IPS DF 6.9 (cell line): Measurements from ENCODE around the gene ANKS6.

Experiments
- DNase-seq: peaks from one replicate; pipeline ENCODE4 v3.0.0-alpha.2; 2013; ENCODE audit warnings: low read depth, low spot score
- H3K27ac ChIP-seq: one replicate; pipeline ENCODE4 v1.5.1; 2013; ENCODE audit warnings: low read length, control low read depth
- H3K27me3 ChIP-seq: 2 replicates; pipeline ENCODE4 v1.6.1; 2013; ENCODE audit warnings: mild to moderate bottlenecking, low read length; ENCODE audit not compliant: control insufficient read depth, insufficient read depth
- H3K36me3 ChIP-seq: 2 replicates; pipeline ENCODE4 v1.6.1; 2013; ENCODE audit warnings: low read length; ENCODE audit not compliant: control insufficient read depth, insufficient read depth
- H3K4me1 ChIP-seq: 2 replicates; pipeline ENCODE4 v1.6.1; 2013; ENCODE audit warnings: low read length; ENCODE audit not compliant: control insufficient read depth, insufficient read depth
- H3K4me3 ChIP-seq: 2 replicates; pipeline ENCODE4 v1.5.1; 2013; ENCODE audit warnings: mild to moderate bottlenecking, low read length
- H3K9me3 ChIP-seq: 2 replicates; pipeline ENCODE4 v1.6.1; 2013; ENCODE audit warnings: low read length, inconsistent platforms; ENCODE audit not compliant: control insufficient read depth, insufficient read depth
- WGBS: extraction: QIAGEN DNeasy Blood & Tissue Kit; methylation state at CpG from one replicate; pipeline ENCODE4 v1.1.7; 2013; ENCODE audit warnings: mixed read lengths, missing lambda C conversion rate; ENCODE audit not compliant: insufficient read length, insufficient coverage; 5-methylcytosine and 5-hydroxymethylcytosine counted together

Gene ANKS6

GRCh38 chr9:98796364-98797101 is at the start of gene ANKS6:
Gene ANKS6, minus strand, starts transcription at chr9:98796555. Its CDS starts 64 bp downstream, at chr9:98796491.
- peaks cover 11% of the 10 kb centered on the region for H3K4me1 ChIP-seq
- DNase-seq = peak; percentile 45
- H3K27ac ChIP-seq = no peak within 1 kb of the TSS
- no peaks in the 10 kb centered on the region; the same call in 1 of the 2 replicates for H3K36me3 ChIP-seq
- no CpG with 5 or more reads among the region's 86 CpGs for WGBS
- H3K4me3 ChIP-seq = peak within 1 kb of the TSS; percentile 97
- H3K9me3 ChIP-seq = no peaks in the 10 kb centered on the region
- H3K27me3 ChIP-seq = no peaks in the 10 kb centered on the region

- DNase-seq = no peak
- H3K27ac ChIP-seq = no peak overlapping the region
- no CpG with 5 or more reads among the region's 5 CpGs for WGBS
- H3K27me3 ChIP-seq = no peaks in the 10 kb centered on the region
- H3K4me1 ChIP-seq = 0 out of 2 replicates have a peak, but pooled peaks cover 1% of the 10 kb centered on the region
- H3K4me3 ChIP-seq = no peak overlapping the region
- no peaks in the 10 kb centered on the region; the same call in 1 of the 2 replicates for H3K36me3 ChIP-seq
- no peaks in the 10 kb centered on the region for H3K9me3 ChIP-seq
Measured at GRCh38 chr9:98846081-98846480, 49.7 kb upstream of the ANKS6 start.

- peaks cover 3% of the 10 kb centered on the region; the same call in 1 of the 2 replicates for H3K36me3 ChIP-seq
- H3K27me3 ChIP-seq = no peaks in the 10 kb centered on the region
- WGBS = no CpG with 5 or more reads among the region's 7 CpGs
- H3K4me1 ChIP-seq = 0 out of 2 replicates have a peak, but pooled peaks cover 3% of the 10 kb centered on the region
- no peak overlapping the region for H3K4me3 ChIP-seq
- no peak overlapping the region for H3K27ac ChIP-seq
- no peaks in the 10 kb centered on the region for H3K9me3 ChIP-seq
- no peak for DNase-seq
Measured at GRCh38 chr9:98842510-98842909, 46.2 kb upstream of the ANKS6 start.

- DNase-seq = no peak
- Histone ChIP-seq H3K4me1 (0 out of 2 replicates have a peak, but pooled peaks cover 3% of the 10 kb centered on the region), H3K27ac (no peak overlapping the region), H3K36me3 (peaks cover 3% of the 10 kb centered on the region; the same call in 1 of the 2 replicates), H3K27me3 (no peaks in the 10 kb centered on the region), H3K9me3 (no peaks in the 10 kb centered on the region), H3K4me3 (no peak overlapping the region)
- WGBS = no CpG with 5 or more reads among the region's 4 CpGs
Measured at GRCh38 chr9:98839724-98840123, 43.4 kb upstream of the ANKS6 start.

GRCh38 chr9:98838868-98839565 is 42.7 kb upstream of the ANKS6 start:
- Histone ChIP-seq H3K27me3 (no peaks in the 10 kb centered on the region), H3K9me3 (no peaks in the 10 kb centered on the region), H3K36me3 (peaks cover 3% of the 10 kb centered on the region; the same call in 1 of the 2 replicates), H3K4me1 (0 out of 2 replicates have a peak, but pooled peaks cover 3% of the 10 kb centered on the region), H3K27ac (no peak overlapping the region), H3K4me3 (no peak overlapping the region)
- WGBS = no CpG with 5 or more reads among the region's 6 CpGs
- no peak for DNase-seq

- no peaks in the 10 kb centered on the region for H3K27me3 ChIP-seq
- DNase-seq = no peak
- H3K4me3 ChIP-seq = no peak overlapping the region
- 0 out of 2 replicates have a peak, but pooled peaks cover 3% of the 10 kb centered on the region for H3K36me3 ChIP-seq
- WGBS = no CpG with 5 or more reads among the region's 6 CpGs
- H3K27ac ChIP-seq = no peak overlapping the region
- 0 out of 2 replicates have a peak, but pooled peaks cover 3% of the 10 kb centered on the region for H3K4me1 ChIP-seq
- H3K9me3 ChIP-seq = no peaks in the 10 kb centered on the region
Measured at GRCh38 chr9:98838155-98838867, 42.0 kb upstream of the ANKS6 start.

GRCh38 chr9:98837516-98837915 is 41.2 kb upstream of the ANKS6 start:
- Histone ChIP-seq H3K27ac (no peak overlapping the region), H3K36me3 (0 out of 2 replicates have a peak, but pooled peaks cover 3% of the 10 kb centered on the region), H3K4me3 (no peak overlapping the region), H3K4me1 (0 out of 2 replicates have a peak, but pooled peaks cover 3% of the 10 kb centered on the region), H3K27me3 (no peaks in the 10 kb centered on the region), H3K9me3 (no peaks in the 10 kb centered on the region)
- no peak for DNase-seq
- no CpG with 5 or more reads among the region's 4 CpGs for WGBS

- DNase-seq = no peak
- Histone ChIP-seq H3K4me3 (no peak overlapping the region), H3K9me3 (no peaks in the 10 kb centered on the region), H3K36me3 (0 out of 2 replicates have a peak, but pooled peaks cover 3% of the 10 kb centered on the region), H3K4me1 (0 out of 2 replicates have a peak, but pooled peaks cover 3% of the 10 kb centered on the region), H3K27me3 (no peaks in the 10 kb centered on the region), H3K27ac (no peak overlapping the region)
- no CpG with 5 or more reads among the region's 4 CpGs for WGBS
Measured at GRCh38 chr9:98836206-98836605, 39.9 kb upstream of the ANKS6 start.

GRCh38 chr9:98834386-98834785 is 38.0 kb upstream of the ANKS6 start:
- WGBS = no CpG with 5 or more reads among the region's 9 CpGs
- Histone ChIP-seq H3K4me1 (0 out of 2 replicates have a peak, but pooled peaks cover 3% of the 10 kb centered on the region), H3K27ac (no peak overlapping the region)

More at GRCh38 chr9:98834386-98834785, 38.0 kb upstream of the ANKS6 start:
- Histone ChIP-seq H3K36me3 (0 out of 2 replicates have a peak, but pooled peaks cover 3% of the 10 kb centered on the region), H3K27me3 (no peaks in the 10 kb centered on the region), H3K9me3 (no peaks in the 10 kb centered on the region), H3K4me3 (no peak overlapping the region)
- no peak for DNase-seq
